GM12872 (cell line): ENCODE results near the gene CNTN4.

Source experiments
- TF ChIP-seq, protein P1 (sequence below): IDR thresholded peaks from 3 replicates; pipeline ENCODE4 v1.5.1; 2011; ENCODE audit warnings: low read depth, mild to moderate bottlenecking, low read length, moderate library complexity; ENCODE audit not compliant: insufficient read depth

The CNTN4 gene

DNA sequence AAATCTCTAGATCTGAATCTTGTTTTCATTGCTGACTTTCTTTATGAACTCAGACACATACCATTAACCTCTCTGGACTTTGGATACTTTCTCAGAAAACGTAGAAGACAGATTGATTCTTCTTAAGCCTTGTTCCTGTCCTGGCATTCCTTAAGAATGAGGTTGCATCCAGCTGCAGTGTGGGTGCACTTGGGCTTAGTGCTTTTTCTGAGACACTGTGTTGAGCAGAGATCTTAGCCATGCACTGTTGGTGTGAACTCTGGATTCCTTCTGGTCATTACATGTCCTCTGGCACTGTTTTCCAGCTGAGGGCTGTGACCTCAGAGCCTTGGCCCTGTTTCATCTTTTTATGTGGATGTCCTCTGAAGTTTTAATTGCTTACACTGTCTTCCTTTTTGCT, 428.3 kb downstream of the CNTN4 start:
- TF ChIP-seq, protein P1, sequence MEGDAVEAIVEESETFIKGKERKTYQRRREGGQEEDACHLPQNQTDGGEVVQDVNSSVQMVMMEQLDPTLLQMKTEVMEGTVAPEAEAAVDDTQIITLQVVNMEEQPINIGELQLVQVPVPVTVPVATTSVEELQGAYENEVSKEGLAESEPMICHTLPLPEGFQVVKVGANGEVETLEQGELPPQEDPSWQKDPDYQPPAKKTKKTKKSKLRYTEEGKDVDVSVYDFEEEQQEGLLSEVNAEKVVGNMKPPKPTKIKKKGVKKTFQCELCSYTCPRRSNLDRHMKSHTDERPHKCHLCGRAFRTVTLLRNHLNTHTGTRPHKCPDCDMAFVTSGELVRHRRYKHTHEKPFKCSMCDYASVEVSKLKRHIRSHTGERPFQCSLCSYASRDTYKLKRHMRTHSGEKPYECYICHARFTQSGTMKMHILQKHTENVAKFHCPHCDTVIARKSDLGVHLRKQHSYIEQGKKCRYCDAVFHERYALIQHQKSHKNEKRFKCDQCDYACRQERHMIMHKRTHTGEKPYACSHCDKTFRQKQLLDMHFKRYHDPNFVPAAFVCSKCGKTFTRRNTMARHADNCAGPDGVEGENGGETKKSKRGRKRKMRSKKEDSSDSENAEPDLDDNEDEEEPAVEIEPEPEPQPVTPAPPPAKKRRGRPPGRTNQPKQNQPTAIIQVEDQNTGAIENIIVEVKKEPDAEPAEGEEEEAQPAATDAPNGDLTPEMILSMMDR: no peak

DNA sequence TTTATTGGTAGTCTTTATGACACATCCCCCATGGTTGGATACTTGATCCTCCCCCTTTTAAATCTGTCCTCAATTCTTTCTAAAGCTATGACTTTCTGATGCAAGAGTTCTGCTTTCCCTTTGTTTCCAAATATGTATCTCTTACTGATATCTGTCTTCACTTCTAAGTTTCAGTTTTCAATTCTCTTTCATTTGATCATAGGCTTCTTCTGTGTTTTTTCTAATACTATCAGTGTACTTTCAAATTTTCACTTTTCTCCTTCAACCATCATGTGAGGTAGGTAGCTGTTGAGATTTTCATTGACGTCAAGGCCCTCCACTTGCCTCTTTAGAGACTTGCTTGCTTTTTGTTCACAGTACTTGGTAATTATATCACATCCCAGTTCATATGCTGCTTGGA, 436.5 kb downstream of the CNTN4 start:
- TF ChIP-seq, protein P1: no peak

DNA sequence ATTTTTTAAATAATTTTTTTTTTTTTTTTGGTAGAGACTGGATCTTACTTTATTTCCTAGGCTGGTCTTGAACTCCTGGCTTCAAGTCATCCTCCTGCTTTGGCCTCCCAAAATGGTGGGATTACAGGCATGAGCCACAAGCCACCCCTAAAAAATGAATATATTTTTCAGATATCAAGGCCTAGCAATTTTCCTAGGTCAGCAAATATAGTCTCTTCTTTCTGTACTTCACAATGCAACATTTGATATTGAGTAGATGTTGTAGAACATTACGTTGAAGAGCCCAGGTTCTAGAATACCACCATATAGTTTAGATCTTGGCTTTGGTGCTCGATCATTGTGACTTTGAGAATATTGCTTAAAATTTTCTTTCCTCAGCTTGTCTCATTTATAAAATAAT, 437.9 kb downstream of the CNTN4 start:
- TF ChIP-seq, protein P1: no peak

DNA sequence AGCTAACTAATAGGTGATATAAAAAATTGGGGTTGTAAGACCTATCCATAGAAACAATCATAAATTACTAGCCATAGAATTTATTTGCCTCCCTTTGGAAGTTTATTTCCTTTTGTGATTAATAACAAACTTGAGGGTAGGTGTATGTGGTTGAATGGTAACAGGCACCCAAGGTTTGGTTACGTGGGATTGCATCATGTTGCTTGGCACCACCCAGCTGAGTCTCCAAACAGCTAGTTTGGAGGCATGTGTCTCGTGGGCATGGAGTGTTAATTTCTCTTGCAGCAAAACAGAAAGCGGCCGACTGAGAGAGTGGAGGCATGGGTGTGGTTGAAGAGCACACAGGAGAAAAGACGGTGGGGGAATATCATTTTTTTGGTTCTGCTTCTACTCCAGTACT, 441.4 kb downstream of the CNTN4 start:
- TF ChIP-seq, protein P1: no peak

DNA sequence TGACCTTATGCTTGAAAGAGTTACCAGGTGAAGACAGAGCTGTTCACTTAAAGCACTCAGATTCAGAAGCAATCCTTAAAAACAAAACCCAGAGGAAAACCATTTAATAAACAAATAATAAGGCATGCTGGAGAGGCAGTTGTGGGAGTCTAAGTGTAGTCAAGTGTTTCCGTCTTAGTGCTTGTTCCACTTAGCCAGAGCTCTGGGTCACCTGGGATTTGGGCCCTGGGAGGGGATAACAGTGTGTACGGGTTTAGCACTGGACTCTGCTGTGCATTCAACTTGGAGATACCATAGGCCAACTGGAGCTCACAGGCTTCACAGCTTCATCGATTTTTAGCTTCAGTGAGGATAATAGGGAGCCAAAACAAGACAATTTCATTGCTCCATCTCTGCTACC, 444.6 kb downstream of the CNTN4 start:
- TF ChIP-seq, protein P1: no peak

DNA sequence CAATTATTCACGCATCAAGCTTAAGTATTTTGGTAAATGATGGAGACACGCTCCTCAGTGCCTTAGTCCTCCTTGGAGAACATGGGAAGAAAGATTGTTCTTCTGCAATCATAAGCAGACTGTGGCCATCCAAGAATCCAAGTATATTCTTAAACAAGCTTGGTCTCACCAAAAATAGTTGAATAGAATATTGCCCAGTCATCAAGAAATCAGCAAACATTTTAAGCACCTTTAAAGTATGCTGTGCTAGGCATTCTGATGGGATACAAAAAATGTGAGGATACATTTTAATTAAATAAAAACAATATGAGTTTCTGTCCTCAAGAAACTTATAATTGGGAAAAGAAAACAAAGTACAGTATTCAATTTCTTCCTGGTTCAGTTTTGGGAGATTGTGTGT, 445.5 kb downstream of the CNTN4 start:
- TF ChIP-seq, protein P1: no peak

DNA sequence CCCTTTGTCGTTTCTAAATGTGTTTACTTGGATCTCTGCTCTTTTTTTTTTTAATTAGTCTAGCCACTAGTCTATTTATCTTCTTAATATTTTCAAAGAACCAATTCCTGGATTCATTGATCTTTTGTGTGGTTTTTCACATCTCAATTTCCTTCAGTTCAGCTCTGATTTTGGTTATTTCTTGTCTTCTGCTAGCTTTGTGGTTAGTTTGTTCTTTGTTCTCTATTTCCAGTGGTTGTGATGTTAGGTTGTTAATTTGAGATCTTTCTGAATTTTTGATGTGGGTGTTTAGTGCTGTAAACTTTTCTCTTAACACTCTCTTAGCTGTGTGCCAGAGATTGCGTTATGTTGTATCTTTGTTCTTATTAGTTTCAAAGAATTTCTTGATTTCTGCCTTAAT, 446.1 kb downstream of the CNTN4 start:
- TF ChIP-seq, protein P1: no peak

DNA sequence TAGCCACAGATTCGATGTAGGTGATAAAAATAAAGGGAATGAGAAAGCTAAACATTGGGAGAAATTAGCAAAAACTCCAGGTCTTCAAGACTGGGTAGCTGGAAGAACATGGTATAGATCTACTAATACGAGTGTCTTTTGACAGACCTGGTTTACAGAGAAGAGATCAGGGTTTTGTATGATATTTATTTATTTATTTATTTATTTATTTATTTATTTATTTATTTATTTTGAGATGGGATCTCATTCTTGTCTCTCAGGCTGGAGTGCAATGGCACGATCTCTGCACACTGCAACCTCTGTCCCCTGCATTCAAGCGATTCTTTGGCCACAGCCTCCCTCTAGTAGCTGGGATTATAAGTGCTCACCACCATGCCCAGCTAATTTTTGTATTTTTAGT, 448.4 kb downstream of the CNTN4 start:
- TF ChIP-seq, protein P1: no peak
